ENCODE data around the gene ZMIZ1.

ZMIZ1 gene

DNA sequence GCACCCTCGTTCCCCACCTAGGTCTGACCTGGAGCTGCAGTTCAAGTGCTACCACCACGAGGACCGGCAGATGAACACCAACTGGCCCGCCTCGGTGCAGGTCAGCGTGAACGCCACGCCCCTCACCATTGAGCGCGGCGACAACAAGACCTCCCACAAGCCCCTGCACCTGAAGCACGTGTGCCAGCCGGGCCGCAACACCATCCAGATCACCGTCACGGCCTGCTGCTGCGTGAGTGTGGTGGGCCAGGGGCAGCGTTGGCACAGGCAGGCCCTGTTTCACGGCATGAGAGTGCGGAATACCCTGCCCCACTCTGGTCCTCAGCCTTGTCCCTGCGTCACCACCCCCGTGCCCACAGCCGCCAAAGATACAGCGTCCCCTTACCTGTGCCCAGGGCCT, 231.9 kb downstream of the ZMIZ1 start:
- H3K9ac ChIP-seq (ENCODE audit: low read depth, low read length, poor library complexity, severe bottlenecking) = no peak overlapping the region

DNA sequence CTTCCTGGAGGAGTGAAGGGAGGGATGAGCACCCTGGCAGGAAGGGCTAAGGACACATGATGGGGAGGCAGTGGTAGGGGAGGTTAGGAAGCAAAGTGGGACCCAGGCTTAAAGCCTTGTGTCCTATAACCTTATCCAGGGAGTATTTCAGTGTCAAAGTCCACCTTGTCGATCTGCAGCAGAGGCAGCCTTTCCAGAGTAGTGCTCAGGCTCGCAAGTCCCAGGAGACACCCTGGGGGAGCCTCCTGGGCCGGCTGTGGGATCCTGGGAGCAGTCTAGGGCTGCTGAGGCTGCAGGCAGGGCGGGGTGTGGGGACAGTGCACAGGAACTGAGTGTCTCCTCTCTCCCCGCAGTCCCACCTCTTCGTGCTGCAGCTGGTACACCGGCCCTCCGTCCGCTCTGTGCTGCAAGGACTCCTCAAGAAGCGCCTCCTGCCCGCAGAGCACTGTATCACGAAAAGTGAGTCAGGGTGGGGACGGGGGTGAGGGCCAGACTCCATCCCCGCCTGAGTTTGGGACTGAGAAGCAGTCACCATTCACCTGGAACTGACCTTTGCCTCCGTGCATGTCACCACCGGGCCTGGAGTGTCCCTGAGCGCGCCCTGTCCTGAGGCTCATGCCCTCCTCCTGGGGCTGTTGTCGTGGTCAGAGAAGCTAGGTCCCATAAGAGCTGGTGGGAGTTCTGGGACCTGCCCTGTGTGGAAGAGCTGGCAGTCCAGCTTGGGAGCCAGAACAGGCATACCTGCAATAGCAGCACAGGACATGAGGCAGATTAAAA, 233.2 kb downstream of the ZMIZ1 start:
- Histone ChIP-seq H4K20me1 (ENCODE audit: insufficient read depth, low read length, poor library complexity, severe bottlenecking) (no peaks in the 10 kb centered on the region), H3K4me2 (ENCODE audit: low read depth, low read length, poor library complexity, severe bottlenecking) (no peak overlapping the region), H3K9me3 (ENCODE audit: insufficient read depth, low read depth, low read length) (no peaks in the 10 kb centered on the region), H3K9ac (ENCODE audit: low read depth, low read length, poor library complexity, severe bottlenecking) (no peak overlapping the region), H3K9me2 (replicated peaks; ENCODE audit: low read depth, low read length) (no peaks in the 10 kb centered on the region), H3K4me1 (ENCODE audit: insufficient read depth, low read length, poor library complexity, severe bottlenecking) (no peaks in the 10 kb centered on the region), H3F3A (ENCODE audit: low read depth) (no peaks in the 10 kb centered on the region), H3K79me2 (ENCODE audit: insufficient read depth, low read length) (no peaks in the 10 kb centered on the region), H3K27me3 (ENCODE audit: insufficient read depth, low read length, poor library complexity, severe bottlenecking) (no peaks in the 10 kb centered on the region), H3K4me3 (ENCODE audit: low read length, poor library complexity, severe bottlenecking) (no peak overlapping the region), H3K36me3 (ENCODE audit: insufficient read depth, low read length) (peaks cover 97% of the 10 kb centered on the region; the same call in 1 of the 2 replicates), H2AFZ (ENCODE audit: low read length) (no peak overlapping the region)
- no peak for TF ChIP-seq EZH2phosphoT487 (IDR thresholded peaks at IDR 0.05; ENCODE audit: borderline replicate concordance)
- TF ChIP-seq, protein P1, sequence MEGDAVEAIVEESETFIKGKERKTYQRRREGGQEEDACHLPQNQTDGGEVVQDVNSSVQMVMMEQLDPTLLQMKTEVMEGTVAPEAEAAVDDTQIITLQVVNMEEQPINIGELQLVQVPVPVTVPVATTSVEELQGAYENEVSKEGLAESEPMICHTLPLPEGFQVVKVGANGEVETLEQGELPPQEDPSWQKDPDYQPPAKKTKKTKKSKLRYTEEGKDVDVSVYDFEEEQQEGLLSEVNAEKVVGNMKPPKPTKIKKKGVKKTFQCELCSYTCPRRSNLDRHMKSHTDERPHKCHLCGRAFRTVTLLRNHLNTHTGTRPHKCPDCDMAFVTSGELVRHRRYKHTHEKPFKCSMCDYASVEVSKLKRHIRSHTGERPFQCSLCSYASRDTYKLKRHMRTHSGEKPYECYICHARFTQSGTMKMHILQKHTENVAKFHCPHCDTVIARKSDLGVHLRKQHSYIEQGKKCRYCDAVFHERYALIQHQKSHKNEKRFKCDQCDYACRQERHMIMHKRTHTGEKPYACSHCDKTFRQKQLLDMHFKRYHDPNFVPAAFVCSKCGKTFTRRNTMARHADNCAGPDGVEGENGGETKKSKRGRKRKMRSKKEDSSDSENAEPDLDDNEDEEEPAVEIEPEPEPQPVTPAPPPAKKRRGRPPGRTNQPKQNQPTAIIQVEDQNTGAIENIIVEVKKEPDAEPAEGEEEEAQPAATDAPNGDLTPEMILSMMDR (conservative IDR thresholded peaks at IDR 0.05; ENCODE audit: low read length) = no peak

More for the DNA sequence above, 231.9 kb downstream of the ZMIZ1 start:
- Histone ChIP-seq H3K4me1 (ENCODE audit: insufficient read depth, low read length, poor library complexity, severe bottlenecking) (no peaks in the 10 kb centered on the region), H3K36me3 (ENCODE audit: insufficient read depth, low read length) (peaks cover 97% of the 10 kb centered on the region; the same call in 1 of the 2 replicates), H3K4me3 (ENCODE audit: low read length, poor library complexity, severe bottlenecking) (no peak overlapping the region), H3K4me2 (ENCODE audit: low read depth, low read length, poor library complexity, severe bottlenecking) (no peak overlapping the region), H2AFZ (ENCODE audit: low read length) (no peak overlapping the region), H3F3A (ENCODE audit: low read depth) (no peaks in the 10 kb centered on the region), H4K20me1 (ENCODE audit: insufficient read depth, low read length, poor library complexity, severe bottlenecking) (no peaks in the 10 kb centered on the region), H3K27me3 (ENCODE audit: insufficient read depth, low read length, poor library complexity, severe bottlenecking) (no peaks in the 10 kb centered on the region), H3K9me2 (replicated peaks; ENCODE audit: low read depth, low read length) (no peaks in the 10 kb centered on the region), H3K9me3 (ENCODE audit: insufficient read depth, low read depth, low read length) (no peaks in the 10 kb centered on the region), H3K79me2 (ENCODE audit: insufficient read depth, low read length) (no peaks in the 10 kb centered on the region)
- TF ChIP-seq, protein P1 (conservative IDR thresholded peaks at IDR 0.05; ENCODE audit: low read length) = no peak
- no peak for TF ChIP-seq EZH2phosphoT487 (IDR thresholded peaks at IDR 0.05; ENCODE audit: borderline replicate concordance)

DNA sequence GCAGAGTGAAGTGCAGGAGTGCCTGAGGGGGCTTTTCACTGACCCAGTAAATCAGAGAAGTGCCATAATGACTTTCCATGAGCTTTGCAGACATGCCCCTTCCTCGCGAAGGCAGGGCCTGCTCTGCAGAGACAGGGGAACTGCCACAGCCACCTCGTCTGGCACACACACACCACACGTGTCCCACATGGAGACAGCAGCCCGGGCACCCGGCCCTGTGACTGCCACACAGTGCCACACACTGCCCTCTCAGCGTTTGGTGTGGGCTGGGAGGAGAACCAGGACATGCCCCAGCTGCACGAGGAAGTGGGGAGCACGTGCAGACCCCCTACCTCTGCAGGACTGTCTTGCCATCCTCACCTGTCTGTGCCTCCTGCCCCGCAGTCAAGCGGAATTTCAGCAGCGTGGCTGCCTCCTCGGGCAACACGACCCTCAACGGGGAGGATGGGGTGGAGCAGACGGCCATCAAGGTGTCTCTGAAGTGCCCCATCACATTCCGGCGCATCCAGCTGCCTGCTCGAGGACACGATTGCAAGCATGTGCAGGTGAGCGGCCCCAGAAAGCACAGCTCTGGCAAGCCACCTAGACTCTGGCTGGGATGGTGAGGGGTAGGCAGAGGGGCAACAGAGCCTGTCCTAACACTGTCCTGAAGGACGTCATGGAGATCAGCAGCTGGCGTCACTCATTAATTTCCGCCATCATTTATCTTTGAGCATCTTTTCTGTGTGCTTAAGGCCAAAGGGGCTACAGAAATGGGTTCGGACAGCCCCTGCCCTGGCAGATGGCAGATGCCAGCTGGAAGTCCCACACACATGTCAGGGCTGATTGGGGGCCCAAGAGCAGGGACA, 235.1 kb downstream of the ZMIZ1 start:
- Histone ChIP-seq H3K9me3 (ENCODE audit: insufficient read depth, low read depth, low read length) (no peaks in the 10 kb centered on the region), H3F3A (ENCODE audit: low read depth) (no peaks in the 10 kb centered on the region), H3K4me3 (ENCODE audit: low read length, poor library complexity, severe bottlenecking) (no peak overlapping the region), H3K27me3 (ENCODE audit: insufficient read depth, low read length, poor library complexity, severe bottlenecking) (no peaks in the 10 kb centered on the region), H3K79me2 (ENCODE audit: insufficient read depth, low read length) (no peaks in the 10 kb centered on the region), H4K20me1 (ENCODE audit: insufficient read depth, low read length, poor library complexity, severe bottlenecking) (no peaks in the 10 kb centered on the region), H3K4me2 (ENCODE audit: low read depth, low read length, poor library complexity, severe bottlenecking) (no peak overlapping the region), H3K9me2 (replicated peaks; ENCODE audit: low read depth, low read length) (no peaks in the 10 kb centered on the region), H3K9ac (ENCODE audit: low read depth, low read length, poor library complexity, severe bottlenecking) (no peak overlapping the region), H3K36me3 (ENCODE audit: insufficient read depth, low read length) (peaks cover 97% of the 10 kb centered on the region; the same call in 1 of the 2 replicates), H3K4me1 (ENCODE audit: insufficient read depth, low read length, poor library complexity, severe bottlenecking) (no peaks in the 10 kb centered on the region), H2AFZ (ENCODE audit: low read length) (no peak overlapping the region)
- TF ChIP-seq, protein P1 (conservative IDR thresholded peaks at IDR 0.05; ENCODE audit: low read length) = no peak
- TF ChIP-seq EZH2phosphoT487 (IDR thresholded peaks at IDR 0.05; ENCODE audit: borderline replicate concordance) = no peak

Data from Loucy (cell line).